Body of pancreas (tissue), 4 donors: ENCODE data around the gene SLC2A4RG.

Experiments used
- POLR2A ChIP-seq, 3 donors: fragments of 450-650 bp; IDR thresholded peaks; one replicate each; pipeline ENCODE4 v1.6.1; 2016; ENCODE audit warnings: antibody characterized with exemption in 3 of 3, mild to moderate bottlenecking in 2 of 3
- TF ChIP-seq, protein P1 (sequence below), 7 experiments: fragments of 450-650 bp in 4 of 7; fragments of 200-600 bp in 3 of 7; sonication (generic) in 3 of 7; IDR thresholded peaks; one replicate each; pipeline ENCODE4 v1.5.1; 2016 to 2019; ENCODE audit warnings: antibody characterized with exemption in 7 of 7

DNA sequence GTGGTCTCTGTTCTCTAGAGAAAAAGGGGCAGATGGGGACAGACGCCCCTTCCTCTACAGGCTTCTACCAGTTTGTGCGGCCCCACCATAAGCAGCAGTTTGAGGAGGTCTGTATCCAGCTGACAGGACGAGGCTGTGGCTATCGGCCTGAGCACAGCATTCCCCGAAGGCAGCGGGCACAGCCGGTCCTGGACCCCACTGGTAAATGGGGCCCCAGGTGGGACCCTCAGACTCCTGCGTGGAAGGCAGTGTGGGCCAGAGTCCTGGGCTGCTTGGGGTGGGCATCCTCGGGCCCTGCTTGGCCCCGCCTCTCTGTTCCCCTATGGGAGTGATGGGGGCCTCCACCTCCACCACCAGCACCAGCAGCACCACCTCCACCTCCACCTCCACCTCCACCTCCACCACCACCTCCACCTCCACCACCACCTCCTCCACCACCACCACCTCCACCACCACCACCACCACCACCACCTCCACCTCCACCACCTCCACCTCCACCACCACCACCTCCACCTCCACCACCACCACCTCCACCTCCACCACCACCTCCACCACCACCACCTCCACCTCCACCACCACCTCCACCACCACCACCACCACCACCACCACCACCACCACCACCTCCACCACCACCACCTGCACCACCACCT, 46.4 kb upstream of the SLC2A4RG start:
- TF ChIP-seq POLR2A (IDR thresholded peaks at IDR 0.05) = no peak
- TF ChIP-seq, protein P1, sequence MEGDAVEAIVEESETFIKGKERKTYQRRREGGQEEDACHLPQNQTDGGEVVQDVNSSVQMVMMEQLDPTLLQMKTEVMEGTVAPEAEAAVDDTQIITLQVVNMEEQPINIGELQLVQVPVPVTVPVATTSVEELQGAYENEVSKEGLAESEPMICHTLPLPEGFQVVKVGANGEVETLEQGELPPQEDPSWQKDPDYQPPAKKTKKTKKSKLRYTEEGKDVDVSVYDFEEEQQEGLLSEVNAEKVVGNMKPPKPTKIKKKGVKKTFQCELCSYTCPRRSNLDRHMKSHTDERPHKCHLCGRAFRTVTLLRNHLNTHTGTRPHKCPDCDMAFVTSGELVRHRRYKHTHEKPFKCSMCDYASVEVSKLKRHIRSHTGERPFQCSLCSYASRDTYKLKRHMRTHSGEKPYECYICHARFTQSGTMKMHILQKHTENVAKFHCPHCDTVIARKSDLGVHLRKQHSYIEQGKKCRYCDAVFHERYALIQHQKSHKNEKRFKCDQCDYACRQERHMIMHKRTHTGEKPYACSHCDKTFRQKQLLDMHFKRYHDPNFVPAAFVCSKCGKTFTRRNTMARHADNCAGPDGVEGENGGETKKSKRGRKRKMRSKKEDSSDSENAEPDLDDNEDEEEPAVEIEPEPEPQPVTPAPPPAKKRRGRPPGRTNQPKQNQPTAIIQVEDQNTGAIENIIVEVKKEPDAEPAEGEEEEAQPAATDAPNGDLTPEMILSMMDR (IDR thresholded peaks at IDR 0.05) = no peak
